IMR-90 (cell line): ENCODE results near the gene SPTLC2. TPM values are rescaled to one million over a fixed set of nuclear protein-coding genes. Genes with fewer than 3 reads are reported as not detected.
A peak's percentile ranks its signal among the peaks of the same experiment; 100 is the strongest.

Source experiments
- ATAC-seq: fragments of 200-7000 bp; cut with Tn5 transposase; 2 replicates; pipeline ENCODE4 v1.9.1; 2020; ENCODE audit warnings: low read depth, mild to moderate bottlenecking, moderate library complexity
- BruUV-seq: library from RNA; stranded (reverse); fragments of 400-500 nt; replicated peaks from 2 replicates; lab custom pipeline; 2021; lab: Mats Ljungman, UMichigan
- CTCF ChIA-PET: fragments of 300-600 bp; formaldehyde crosslinking; extraction: SDS; loops from one replicate; lab custom pipeline; 2021; ENCODE audit warnings: antibody characterized with exemption; lab: Yijun Ruan, JAX
- POLR2A ChIA-PET: fragments of 300-600 bp; sonication (Branson Sonifier 250); formaldehyde crosslinking; loops from one replicate; lab custom pipeline; 2022; ENCODE audit warnings: antibody characterized with exemption; ENCODE audit not compliant: unreplicated experiment; lab: Charles Lee
- DNase-seq: peaks from one replicate; pipeline ENCODE4 v3.0.0; 2013
- H2AFZ ChIP-seq: replicated peaks from 2 replicates; pipeline ENCODE3; 2013; ENCODE audit warnings: low read length, mild to moderate bottlenecking; ENCODE audit not compliant: poor library complexity
- H2AK5ac ChIP-seq: 2 replicates; pipeline ENCODE4 v1.6.1; 2013; ENCODE audit warnings: low read depth, low read length, inconsistent platforms
- H2AK9ac ChIP-seq: replicated peaks from 2 replicates; pipeline ENCODE3; 2013; ENCODE audit warnings: mild to moderate bottlenecking, low read depth, low read length, moderate library complexity; ENCODE audit not compliant: poor library complexity
- H2BK120ac ChIP-seq: 2 replicates; pipeline ENCODE4 v1.6.1; 2013; ENCODE audit warnings: low read depth, low read length, inconsistent platforms
- H2BK15ac ChIP-seq: 3 replicates; pipeline ENCODE4 v1.6.1; 2013; ENCODE audit warnings: low read depth, low read length, inconsistent platforms
- H2BK20ac ChIP-seq: 2 replicates; pipeline ENCODE4 v1.6.1; 2013; ENCODE audit warnings: low read depth, mild to moderate bottlenecking, inconsistent platforms, low read length, moderate library complexity
- H2BK5ac ChIP-seq: 2 replicates; pipeline ENCODE4 v1.6.1; 2013; ENCODE audit warnings: mild to moderate bottlenecking, low read depth, low read length, inconsistent platforms; ENCODE audit not compliant: poor library complexity, severe bottlenecking
- H3K14ac ChIP-seq: replicated peaks from 2 replicates; pipeline ENCODE4 v1.6.1; 2013; ENCODE audit warnings: low read depth, low read length, inconsistent platforms
- H3K18ac ChIP-seq: 2 replicates; pipeline ENCODE4 v1.6.1; 2013; ENCODE audit warnings: low read depth, low read length, control low read depth
- H3K23ac ChIP-seq: 2 replicates; pipeline ENCODE4 v1.6.1; 2013; ENCODE audit warnings: low read depth, low read length, inconsistent platforms
- H3K27ac ChIP-seq: 2 replicates; pipeline ENCODE4 v1.5.1; 2013; ENCODE audit warnings: mild to moderate bottlenecking, control low read depth, low read length; ENCODE audit not compliant: insufficient read depth
- H3K27me3 ChIP-seq: 2 replicates; pipeline ENCODE4 v1.6.1; 2013; ENCODE audit warnings: low read length; ENCODE audit not compliant: control insufficient read depth, insufficient read depth
- H3K36me3 ChIP-seq: 2 replicates; pipeline ENCODE4 v1.6.1; 2013; ENCODE audit warnings: low read length, mixed read lengths; ENCODE audit not compliant: control insufficient read depth, insufficient read depth
- H3K4ac ChIP-seq: 2 replicates; pipeline ENCODE4 v1.6.1; 2013; ENCODE audit warnings: low read depth, low read length, inconsistent platforms
- H3K4me1 ChIP-seq: 2 replicates; pipeline ENCODE4 v1.6.1; 2013; ENCODE audit warnings: low read length, mixed read lengths; ENCODE audit not compliant: control insufficient read depth, insufficient read depth
- H3K4me2 ChIP-seq: 2 replicates; pipeline ENCODE4 v1.6.1; 2013; ENCODE audit warnings: low read depth, mild to moderate bottlenecking, control low read depth, low read length, moderate library complexity
- H3K4me3 ChIP-seq: 2 replicates; pipeline ENCODE4 v1.5.1; 2013; ENCODE audit warnings: low read depth, mild to moderate bottlenecking, control low read depth, low read length, moderate library complexity; ENCODE audit not compliant: insufficient read depth
- H3K56ac ChIP-seq: 2 replicates; pipeline ENCODE4 v1.6.1; 2013; ENCODE audit warnings: low read length, inconsistent platforms; ENCODE audit not compliant: insufficient read depth; ENCODE audit errors: extremely low read depth
- H3K79me1 ChIP-seq, 2 experiments: 2 replicates each; pipeline ENCODE4 v1.6.1; 2013; ENCODE audit warnings: low read length in 2 of 2, inconsistent platforms in 1 of 2, low read depth in 1 of 2
- H3K9ac ChIP-seq: 2 replicates; pipeline ENCODE4 v1.6.1; 2013; ENCODE audit warnings: low read depth, low read length, control low read depth
- H3K9me1 ChIP-seq: 2 replicates; pipeline ENCODE4 v1.6.1; 2013; ENCODE audit warnings: low read length, inconsistent platforms; ENCODE audit not compliant: insufficient read depth
- H3K9me3 ChIP-seq: 2 replicates; pipeline ENCODE4 v1.6.1; 2013; ENCODE audit warnings: low read length; ENCODE audit not compliant: control insufficient read depth, insufficient read depth
- H4K20me1 ChIP-seq: 2 replicates; pipeline ENCODE4 v1.6.1; 2013; ENCODE audit warnings: low read length, inconsistent platforms; ENCODE audit not compliant: insufficient read depth
- H4K5ac ChIP-seq: 2 replicates; pipeline ENCODE4 v1.6.1; 2013; ENCODE audit warnings: mild to moderate bottlenecking, low read depth, low read length, control low read depth
- H4K8ac ChIP-seq, 2 experiments: 2 replicates each; pipeline ENCODE4 v1.6.1; 2013; ENCODE audit warnings: low read depth in 2 of 2, low read length in 2 of 2, control low read depth in 1 of 2, inconsistent platforms in 1 of 2
- H4K91ac ChIP-seq: 2 replicates; pipeline ENCODE4 v1.6.1; 2013; ENCODE audit warnings: low read depth, low read length, inconsistent platforms; ENCODE audit not compliant: insufficient read depth
- BHLHE40 ChIP-seq: fragments of 150-350 bp; IDR thresholded peaks from 2 replicates; pipeline ENCODE4 v1.6.1; 2016; ENCODE audit warnings: mild to moderate bottlenecking, low read depth, low read length
- CEBPB ChIP-seq: IDR thresholded peaks from 2 replicates; pipeline ENCODE4 v1.6.1; 2012; ENCODE audit warnings: low read depth, low read length, improper control_type of control experiment
- CHD1 ChIP-seq: IDR thresholded peaks from 2 replicates; pipeline ENCODE4 v1.6.1; 2012; ENCODE audit warnings: low read depth, low read length, improper control_type of control experiment
- FOS ChIP-seq: fragments of 150-350 bp; IDR thresholded peaks from 2 replicates; pipeline ENCODE4 v1.6.1; 2016; ENCODE audit warnings: low read depth, low read length
- MAFK ChIP-seq: IDR thresholded peaks from 2 replicates; pipeline ENCODE4 v1.6.1; 2012; ENCODE audit warnings: low read depth, low read length, improper control_type of control experiment
- MAZ ChIP-seq: IDR thresholded peaks from 2 replicates; pipeline ENCODE4 v1.6.1; 2012; ENCODE audit warnings: low read depth, mild to moderate bottlenecking, low read length, improper control_type of control experiment, moderate library complexity, borderline replicate concordance
- MXI1 ChIP-seq: IDR thresholded peaks from 2 replicates; pipeline ENCODE4 v1.6.1; 2012; ENCODE audit warnings: low read depth, mild to moderate bottlenecking, low read length, moderate library complexity, borderline replicate concordance
- NFE2L2 ChIP-seq: fragments of 150-350 bp; IDR thresholded peaks from 2 replicates; pipeline ENCODE4 v1.6.1; 2016; ENCODE audit warnings: low read depth, mild to moderate bottlenecking, low read length
- POLR2A ChIP-seq: IDR thresholded peaks from 2 replicates; pipeline ENCODE4 v1.6.1; 2012; ENCODE audit warnings: mild to moderate bottlenecking, low read depth, low read length
- RAD21 ChIP-seq: IDR thresholded peaks from 2 replicates; pipeline ENCODE4 v1.6.1; 2012; ENCODE audit warnings: low read length, improper control_type of control experiment
- RCOR1 ChIP-seq: IDR thresholded peaks from 2 replicates; pipeline ENCODE4 v1.6.1; 2012; ENCODE audit warnings: mild to moderate bottlenecking, low read length, improper control_type of control experiment; ENCODE audit not compliant: insufficient replicate concordance
- RFX5 ChIP-seq: IDR thresholded peaks from 2 replicates; pipeline ENCODE4 v1.8.0; 2012; ENCODE audit warnings: low read depth, mild to moderate bottlenecking, low read length, moderate library complexity
- WGBS, 2 experiments: methylation state at CpG; one replicate each; pipeline versions ENCODE4 v1.1.5 to v1.1.7; 2013; ENCODE audit warnings: missing lambda C conversion rate in 2 of 2; ENCODE audit not compliant: insufficient read length in 1 of 2; ENCODE audit errors: extremely low coverage in 2 of 2; 5-methylcytosine and 5-hydroxymethylcytosine counted together
- dilution Hi-C: fragments of 300-500 bp; cut with HindIII; formaldehyde crosslinking; loops from one replicate; pipeline ENCODE4 v1.14.3; 2018; ENCODE audit warnings: low sequenced_read_pairs; ENCODE audit not compliant: unreplicated experiment
- in situ Hi-C: fragments of 300-500 bp; cut with MboI; formaldehyde crosslinking; loops from 3 replicates; pipeline ENCODE4 v1.14.3; 2019; ENCODE audit warnings: low sequenced_read_pairs, inconsistent platforms, mixed read lengths
- intact Hi-C: fragments of 100-400 bp; cut with micrococcal nuclease; formaldehyde crosslinking; loops from 2 replicates; pipeline ENCODE4 v1.10.0; 2022
- polyA plus RNA-seq, 3 experiments: library from polyadenylated mRNA; depleted of rRNA; stranded (reverse); fragments of >200 nt; gene quantifications; 2 replicates each; pipeline ENCODE4 v1.2.3, GENCODE V29; 2012; ENCODE audit warnings: low replicate concordance in 1 of 3
- total RNA-seq: library from RNA; depleted of rRNA; stranded (reverse); fragments of >200 nt; gene quantifications from 2 replicates; pipeline ENCODE4 v1.2.3, GENCODE V29; 2012
- TF ChIP-seq, protein P1 (sequence below): fragments of 150-350 bp; IDR thresholded peaks from 2 replicates; pipeline ENCODE4 v1.6.1; 2016; ENCODE audit warnings: low read depth, mild to moderate bottlenecking, low read length, moderate library complexity, borderline replicate concordance
- TF ChIP-seq, protein P2 (sequence below): fragments of 150-350 bp; IDR thresholded peaks from 2 replicates; pipeline ENCODE4 v1.6.1; 2017; ENCODE audit warnings: mild to moderate bottlenecking, antibody characterized with exemption, low read length, low read depth

SPTLC2 gene
- total and polyA plus RNA-seq, 2 of the 4 experiments (the other 2 are of a cell fraction), result 22.6 to 68.3 TPM

DNA sequence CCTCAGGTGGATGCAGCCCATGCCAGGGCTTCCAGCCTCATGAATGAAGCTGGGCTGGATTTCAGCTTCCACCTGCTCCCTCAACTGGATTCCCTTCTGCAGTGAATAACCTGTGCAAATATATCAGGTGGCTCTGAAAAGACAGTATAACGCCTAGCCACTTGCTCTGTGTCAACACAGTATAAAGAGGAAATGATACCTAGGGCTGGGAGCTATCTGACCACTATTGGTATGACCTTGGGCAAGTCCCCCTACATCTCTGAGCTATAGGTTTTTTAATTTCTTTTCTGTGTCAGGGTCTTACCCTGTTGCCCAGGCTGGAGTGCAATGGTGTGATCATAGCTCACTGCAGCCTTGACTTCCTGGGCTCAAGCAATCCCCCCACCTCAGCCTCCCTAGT is 137.6 kb downstream of the SPTLC2 start:
- no peak overlapping the region for H3K56ac ChIP-seq
- H3K27ac ChIP-seq, result no peak overlapping the region
- TF ChIP-seq BHLHE40, result no peak
- no peak for TF ChIP-seq MAZ
- TF ChIP-seq, protein P1, sequence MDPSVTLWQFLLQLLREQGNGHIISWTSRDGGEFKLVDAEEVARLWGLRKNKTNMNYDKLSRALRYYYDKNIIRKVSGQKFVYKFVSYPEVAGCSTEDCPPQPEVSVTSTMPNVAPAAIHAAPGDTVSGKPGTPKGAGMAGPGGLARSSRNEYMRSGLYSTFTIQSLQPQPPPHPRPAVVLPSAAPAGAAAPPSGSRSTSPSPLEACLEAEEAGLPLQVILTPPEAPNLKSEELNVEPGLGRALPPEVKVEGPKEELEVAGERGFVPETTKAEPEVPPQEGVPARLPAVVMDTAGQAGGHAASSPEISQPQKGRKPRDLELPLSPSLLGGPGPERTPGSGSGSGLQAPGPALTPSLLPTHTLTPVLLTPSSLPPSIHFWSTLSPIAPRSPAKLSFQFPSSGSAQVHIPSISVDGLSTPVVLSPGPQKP, result no peak
- no peak for TF ChIP-seq RFX5
- TF ChIP-seq MAFK, result no peak
- TF ChIP-seq RAD21, result no peak
- no peak for TF ChIP-seq NFE2L2
- no peak for TF ChIP-seq CHD1
- TF ChIP-seq, protein P2, sequence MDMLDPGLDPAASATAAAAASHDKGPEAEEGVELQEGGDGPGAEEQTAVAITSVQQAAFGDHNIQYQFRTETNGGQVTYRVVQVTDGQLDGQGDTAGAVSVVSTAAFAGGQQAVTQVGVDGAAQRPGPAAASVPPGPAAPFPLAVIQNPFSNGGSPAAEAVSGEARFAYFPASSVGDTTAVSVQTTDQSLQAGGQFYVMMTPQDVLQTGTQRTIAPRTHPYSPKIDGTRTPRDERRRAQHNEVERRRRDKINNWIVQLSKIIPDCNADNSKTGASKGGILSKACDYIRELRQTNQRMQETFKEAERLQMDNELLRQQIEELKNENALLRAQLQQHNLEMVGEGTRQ, result no peak
- TF ChIP-seq FOS, result no peak
- no peak for TF ChIP-seq MXI1
- no peak for TF ChIP-seq CEBPB
- TF ChIP-seq RCOR1, result no peak
- TF ChIP-seq POLR2A, result no peak
- no peak overlapping the region for H3K14ac ChIP-seq
- ChIA-PET POLR2A (interaction anchor here (0.6 kb wide), 1 partner anchor 79 kb away, joined by 3 read pairs; no protein-coding TSS in a partner anchor), CTCF (no interaction called here)
- in situ Hi-C loops (no loop called here), intact Hi-C loops (no loop called here), dilution Hi-C loops (no loop called here)
- no peak overlapping the region for H2BK120ac ChIP-seq
- no peak overlapping the region for H4K91ac ChIP-seq
- H3K9me1 ChIP-seq, result no peaks in the 10 kb centered on the region
- peak overlapping the region; percentile 32 for H2AFZ ChIP-seq
- DNase-seq (no peak), ATAC-seq (no peak)
- no peak overlapping the region for H3K18ac ChIP-seq
- H2BK15ac ChIP-seq, result no peak overlapping the region
- H3K23ac ChIP-seq, result no peak overlapping the region
- no peaks in the 10 kb centered on the region for H3K36me3 ChIP-seq
- no peak overlapping the region for H4K8ac ChIP-seq
- no TSS peak for BruUV-seq
- H3K9me3 ChIP-seq, result no peaks in the 10 kb centered on the region
- H3K79me1 ChIP-seq, result no peaks in the 10 kb centered on the region
- no peak overlapping the region for H3K4me2 ChIP-seq
- no peak overlapping the region for H2BK5ac ChIP-seq
- H3K9ac ChIP-seq, result no peak overlapping the region
- WGBS, 2 experiments, result no CpG with 5 or more reads among the region's 1 CpG
- H2BK20ac ChIP-seq, result no peak overlapping the region
- H3K4ac ChIP-seq, result no peak overlapping the region
- no peak overlapping the region for H2AK9ac ChIP-seq
- H4K5ac ChIP-seq, result no peak overlapping the region
- H4K20me1 ChIP-seq, result no peaks in the 10 kb centered on the region; the same call in 1 of the 2 replicates
- no peak overlapping the region for H3K4me3 ChIP-seq
- no peak overlapping the region for H2AK5ac ChIP-seq
- H3K4me1 ChIP-seq, result no peaks in the 10 kb centered on the region
- H3K27me3 ChIP-seq, result peaks cover 13% of the 10 kb centered on the region
